GM23248 (cell line): Measurements from ENCODE around the gene ADGRG1.

Source experiments
- EZH2 ChIP-seq: fragments of 200-600 bp; sonication (generic); IDR thresholded peaks from 2 replicates; pipeline ENCODE4 v1.6.1; 2018; ENCODE audit warnings: antibody characterized with exemption, mild to moderate bottlenecking; ENCODE audit not compliant: insufficient read depth, poor library complexity, severe bottlenecking
- EZH2phosphoT487 ChIP-seq: fragments of 200-600 bp; sonication (generic); IDR thresholded peaks from 2 replicates; pipeline ENCODE4 v1.6.1; 2018; ENCODE audit warnings: antibody characterized with exemption, moderate library complexity, mild to moderate bottlenecking, low read depth; ENCODE audit not compliant: insufficient read depth

DNA sequence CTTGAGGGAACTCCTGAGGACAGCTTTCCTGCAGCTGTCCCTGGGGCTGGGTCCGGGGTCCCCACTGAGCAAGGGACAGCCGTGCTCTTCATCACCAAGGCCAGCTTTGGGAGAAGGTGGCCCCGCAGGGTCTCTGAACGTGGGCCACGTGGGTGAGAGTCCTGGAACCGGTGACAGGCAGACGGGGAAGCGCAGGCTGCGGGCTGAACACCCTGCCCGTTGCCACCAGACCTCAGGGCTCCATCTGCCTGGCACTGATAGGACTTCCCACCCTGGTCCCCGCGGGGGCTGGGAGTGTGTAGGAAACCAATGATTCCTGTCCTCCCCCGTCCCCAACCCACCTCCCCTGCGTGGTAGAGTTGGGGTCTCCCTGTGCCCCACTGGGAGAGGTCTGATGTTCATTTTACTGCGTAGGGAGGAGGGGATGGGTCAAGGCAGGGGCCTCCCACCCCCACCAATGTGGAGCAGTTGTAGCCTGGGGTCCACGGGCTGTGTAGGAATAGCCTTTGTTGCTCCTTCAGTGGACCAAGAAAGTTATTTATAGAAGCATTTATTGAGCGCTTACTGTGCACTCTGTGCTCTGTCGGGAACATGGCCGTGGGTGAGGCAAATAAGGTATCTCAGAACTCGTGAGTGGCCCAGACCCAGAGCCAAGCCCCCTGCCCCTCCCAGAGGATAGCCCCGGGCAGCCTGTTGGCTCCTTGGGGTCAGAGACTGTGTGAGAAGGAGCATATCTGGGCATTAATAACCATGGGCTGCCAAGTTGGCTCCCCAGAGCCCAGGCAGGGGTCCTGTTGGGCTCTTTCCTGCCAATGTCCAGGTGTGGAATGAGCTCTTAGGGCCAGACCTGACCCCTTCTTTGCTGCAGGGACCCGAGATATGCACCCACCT lies 1.3 kb downstream of the ADGRG1 start:
- TF ChIP-seq EZH2 (no peak), EZH2phosphoT487 (no peak)
